Cardiac fibroblast (primary cell): ENCODE results near the gene SNX3.

Experiments
- DNase-seq, 2 donors: peaks; one replicate each; pipeline versions ENCODE4 v3.0.0 to v3.0.0-alpha.2; 2010; ENCODE audit warnings: low read depth in 2 of 2
- H3K4me3 ChIP-seq, 2 donors: replicated peaks in 1 of 2; 1 replicate in 1 of 2; 2 replicates in 1 of 2; pipeline ENCODE4 v1.5.1; 2011; ENCODE audit warnings: low read depth in 2 of 2, low read length in 2 of 2, mild to moderate bottlenecking in 2 of 2, moderate library complexity in 1 of 2
- TF ChIP-seq, protein P1 (sequence below): IDR thresholded peaks from one replicate; pipeline ENCODE4 v1.5.1; 2011; ENCODE audit warnings: low read depth, mild to moderate bottlenecking, low read length, inconsistent platforms

Gene SNX3

DNA sequence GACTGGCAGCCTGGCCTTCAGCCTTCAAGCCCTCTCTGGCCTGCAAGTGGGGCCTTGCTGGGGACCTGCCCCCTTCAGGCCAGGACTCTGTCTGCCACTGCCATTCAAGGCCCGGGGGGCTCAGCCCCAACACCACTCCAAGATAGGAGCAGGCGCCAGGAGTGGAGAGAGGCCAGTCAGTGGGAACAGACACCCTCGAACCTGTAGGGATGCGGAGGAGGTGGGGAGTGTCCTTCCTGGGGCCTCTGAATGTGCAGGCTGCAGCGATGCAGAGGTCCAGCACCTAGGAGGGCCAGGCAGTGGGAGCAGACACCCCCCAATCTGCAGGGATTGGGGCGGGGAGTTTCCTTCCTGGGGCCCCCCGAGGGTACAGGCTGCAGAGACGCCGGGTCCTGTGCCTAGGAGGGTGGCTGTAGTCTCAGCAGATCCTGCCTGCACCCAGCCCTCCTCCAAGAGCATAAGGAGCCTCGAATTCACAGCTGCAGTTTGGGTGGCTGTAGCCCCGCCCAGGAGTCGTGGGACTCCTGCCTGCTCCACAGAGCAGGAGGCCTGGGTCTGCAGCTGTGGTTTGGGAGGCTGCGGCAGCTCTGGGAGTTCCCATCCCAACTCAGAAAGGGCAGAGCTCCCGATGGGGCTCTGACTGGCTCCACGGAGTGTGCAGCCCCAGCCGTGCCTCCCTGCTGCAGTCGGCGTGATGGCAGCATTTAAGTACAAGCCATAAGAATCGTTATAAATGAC lies 61.9 kb downstream of the SNX3 start:
- DNase-seq: no peak
- TF ChIP-seq, protein P1, sequence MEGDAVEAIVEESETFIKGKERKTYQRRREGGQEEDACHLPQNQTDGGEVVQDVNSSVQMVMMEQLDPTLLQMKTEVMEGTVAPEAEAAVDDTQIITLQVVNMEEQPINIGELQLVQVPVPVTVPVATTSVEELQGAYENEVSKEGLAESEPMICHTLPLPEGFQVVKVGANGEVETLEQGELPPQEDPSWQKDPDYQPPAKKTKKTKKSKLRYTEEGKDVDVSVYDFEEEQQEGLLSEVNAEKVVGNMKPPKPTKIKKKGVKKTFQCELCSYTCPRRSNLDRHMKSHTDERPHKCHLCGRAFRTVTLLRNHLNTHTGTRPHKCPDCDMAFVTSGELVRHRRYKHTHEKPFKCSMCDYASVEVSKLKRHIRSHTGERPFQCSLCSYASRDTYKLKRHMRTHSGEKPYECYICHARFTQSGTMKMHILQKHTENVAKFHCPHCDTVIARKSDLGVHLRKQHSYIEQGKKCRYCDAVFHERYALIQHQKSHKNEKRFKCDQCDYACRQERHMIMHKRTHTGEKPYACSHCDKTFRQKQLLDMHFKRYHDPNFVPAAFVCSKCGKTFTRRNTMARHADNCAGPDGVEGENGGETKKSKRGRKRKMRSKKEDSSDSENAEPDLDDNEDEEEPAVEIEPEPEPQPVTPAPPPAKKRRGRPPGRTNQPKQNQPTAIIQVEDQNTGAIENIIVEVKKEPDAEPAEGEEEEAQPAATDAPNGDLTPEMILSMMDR: no peak
- no peak overlapping the region for H3K4me3 ChIP-seq

DNA sequence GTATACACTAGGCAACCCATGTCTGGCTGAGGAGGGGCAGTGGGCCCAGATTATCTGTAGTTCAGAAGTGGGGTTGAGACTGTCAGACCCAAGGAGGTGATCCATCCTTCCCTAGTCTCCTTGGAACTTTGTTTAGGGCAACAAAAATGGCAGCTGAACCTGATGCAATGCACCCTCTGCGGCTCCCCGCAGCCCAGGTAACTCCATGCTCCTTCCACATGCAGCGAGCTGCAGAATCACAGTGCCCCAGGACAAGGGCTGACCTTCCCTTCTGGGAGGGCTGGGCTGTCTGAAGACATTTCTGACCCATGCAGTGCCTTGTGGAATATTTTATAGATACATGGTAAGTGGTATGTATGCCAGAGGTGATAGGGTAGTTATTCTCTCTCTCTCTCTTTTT lies 65.6 kb downstream of the SNX3 start:
- DNase-seq: no peak
- no peak overlapping the region for H3K4me3 ChIP-seq
- TF ChIP-seq, protein P1: no peak

DNA sequence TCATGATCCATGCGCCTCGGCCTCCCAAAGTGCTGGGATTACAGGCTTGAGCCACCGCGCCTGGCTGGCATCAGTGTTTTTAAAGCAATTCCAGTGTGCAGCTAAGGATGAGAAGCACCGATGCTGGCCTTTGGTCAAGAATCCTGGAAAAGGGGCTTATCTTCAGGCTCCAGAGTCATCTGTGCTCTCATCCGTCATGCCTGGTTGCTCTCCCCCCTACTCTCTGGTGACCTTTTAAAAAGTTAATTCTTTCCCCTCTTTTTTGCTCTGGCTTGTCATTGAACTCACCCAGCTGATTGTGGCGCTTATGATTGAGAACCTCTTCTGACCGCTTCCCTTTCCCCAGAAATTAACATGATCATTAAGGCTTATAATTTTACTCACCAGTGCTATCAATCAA lies 66.3 kb downstream of the SNX3 start:
- DNase-seq: no peak
- TF ChIP-seq, protein P1: no peak
- H3K4me3 ChIP-seq: no peak overlapping the region

DNA sequence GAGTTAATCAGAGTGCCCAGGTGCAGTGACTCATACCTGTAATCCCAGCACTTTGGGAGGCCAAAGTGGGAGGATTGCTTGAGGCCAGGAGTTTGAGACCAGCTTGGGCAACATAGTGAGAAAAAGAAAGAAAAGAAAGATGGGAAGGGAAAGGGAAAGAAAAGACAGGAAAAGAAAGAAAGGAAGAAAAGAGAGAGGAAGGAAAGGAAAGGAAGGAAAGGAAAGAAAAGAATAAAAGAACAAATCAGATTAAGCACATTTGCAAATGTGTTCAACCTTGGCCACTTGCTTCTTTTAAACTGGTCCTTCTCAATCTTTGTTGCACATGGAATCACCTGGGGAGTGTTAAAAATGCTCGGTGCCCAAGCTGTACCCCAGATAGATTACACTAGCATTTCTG lies 67.0 kb downstream of the SNX3 start:
- no peak for DNase-seq
- TF ChIP-seq, protein P1: no peak
- H3K4me3 ChIP-seq: no peak overlapping the region

DNA sequence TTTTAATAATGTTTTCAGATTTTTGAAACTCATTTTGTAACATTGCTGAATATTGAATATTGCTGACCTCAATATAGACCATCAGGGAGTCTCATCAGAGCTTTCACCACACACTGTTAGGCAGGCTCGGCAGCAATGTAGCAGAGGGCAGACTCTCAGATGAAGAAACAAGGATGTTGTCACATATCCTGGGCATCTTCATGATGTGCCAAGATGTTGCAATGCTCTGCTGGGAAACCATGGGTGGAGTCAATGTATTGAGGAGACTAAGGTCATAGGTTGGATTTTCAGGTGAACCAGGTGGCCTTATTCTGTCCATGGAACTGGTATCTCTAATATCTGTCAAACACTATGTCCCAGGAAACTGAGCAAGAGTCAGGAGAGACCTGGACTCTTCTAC lies 67.7 kb downstream of the SNX3 start:
- TF ChIP-seq, protein P1: no peak
- H3K4me3 ChIP-seq: no peak overlapping the region
- no peak for DNase-seq

DNA sequence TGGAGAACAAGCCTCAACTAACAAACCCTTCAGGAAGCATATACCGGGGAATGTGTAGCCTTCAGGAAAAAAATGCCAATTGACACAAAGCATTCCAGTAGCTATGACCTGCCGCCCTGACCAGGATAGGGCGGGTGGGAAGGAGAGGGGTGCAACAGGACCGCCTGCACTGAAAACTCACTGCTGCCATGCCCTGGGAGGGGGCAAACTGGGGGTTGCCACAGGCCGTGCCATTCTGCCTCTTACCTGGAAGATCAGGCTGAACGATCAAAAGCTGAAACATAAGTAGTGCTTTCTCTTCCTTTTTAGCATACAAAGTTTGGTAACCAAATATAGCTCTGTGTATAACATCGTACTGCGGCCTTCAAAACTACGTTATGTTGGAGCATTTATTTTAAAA lies 73.3 kb downstream of the SNX3 start:
- no peak for DNase-seq
- TF ChIP-seq, protein P1: no peak
- no peak overlapping the region for H3K4me3 ChIP-seq

DNA sequence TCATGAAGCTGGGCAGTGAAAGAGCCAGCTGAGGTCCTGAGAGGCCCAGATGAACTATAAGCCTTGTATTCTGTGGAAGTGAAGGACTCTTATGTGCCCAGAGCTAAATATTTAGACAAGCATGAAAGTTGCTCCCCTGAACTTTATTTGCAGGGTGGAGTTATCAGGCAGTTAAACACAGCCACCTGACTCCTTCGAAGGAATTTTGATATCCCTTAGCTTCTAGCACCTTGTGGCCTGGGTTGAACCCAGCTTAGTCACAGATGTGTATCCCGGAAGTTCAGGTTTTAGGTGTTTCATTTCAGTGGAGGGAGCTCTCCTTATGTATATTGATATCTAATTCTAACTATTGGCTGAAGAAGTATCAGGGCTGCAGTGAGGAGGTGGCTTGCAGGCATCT lies 74.6 kb downstream of the SNX3 start:
- no peak for DNase-seq
- TF ChIP-seq, protein P1: no peak
- no peak overlapping the region for H3K4me3 ChIP-seq
